Measurements from ENCODE around the gene CD36.

The CD36 gene

GRCh38 chr7:80660939-80661338 lies 22.5 kb downstream of the CD36 start:
- TF ChIP-seq CREB5 (CRISPR knock-in tag; IDR thresholded peaks at IDR 0.05; ENCODE audit: low read depth), result no peak
- TF ChIP-seq ZNF565 (CRISPR knock-in tag; conservative IDR thresholded peaks at IDR 0.05; ENCODE audit: low read depth), result no peak
- TF ChIP-seq POU6F1 (CRISPR knock-in tag; IDR thresholded peaks at IDR 0.05; ENCODE audit: borderline replicate concordance, low read depth), result no peak
- TF ChIP-seq CSDC2 (CRISPR knock-in tag; IDR thresholded peaks at IDR 0.05), result no peak
- TF ChIP-seq ARNTL (CRISPR knock-in tag; IDR thresholded peaks at IDR 0.05; ENCODE audit: borderline replicate concordance, low read depth), result no peak
- no peak for TF ChIP-seq ZC3H10 (CRISPR knock-in tag; IDR thresholded peaks at IDR 0.05)
- no peak for TF ChIP-seq ZFP30 (CRISPR knock-in tag; IDR thresholded peaks at IDR 0.05)
- no peak for TF ChIP-seq TCF4 (CRISPR knock-in tag; IDR thresholded peaks at IDR 0.05; ENCODE audit: borderline replicate concordance)
- no peak for TF ChIP-seq PPARA (CRISPR knock-in tag; IDR thresholded peaks at IDR 0.05; ENCODE audit: borderline replicate concordance)
- TF ChIP-seq BACH2 (CRISPR knock-in tag; IDR thresholded peaks at IDR 0.05; ENCODE audit: borderline replicate concordance), result no peak
- TF ChIP-seq, protein P1, sequence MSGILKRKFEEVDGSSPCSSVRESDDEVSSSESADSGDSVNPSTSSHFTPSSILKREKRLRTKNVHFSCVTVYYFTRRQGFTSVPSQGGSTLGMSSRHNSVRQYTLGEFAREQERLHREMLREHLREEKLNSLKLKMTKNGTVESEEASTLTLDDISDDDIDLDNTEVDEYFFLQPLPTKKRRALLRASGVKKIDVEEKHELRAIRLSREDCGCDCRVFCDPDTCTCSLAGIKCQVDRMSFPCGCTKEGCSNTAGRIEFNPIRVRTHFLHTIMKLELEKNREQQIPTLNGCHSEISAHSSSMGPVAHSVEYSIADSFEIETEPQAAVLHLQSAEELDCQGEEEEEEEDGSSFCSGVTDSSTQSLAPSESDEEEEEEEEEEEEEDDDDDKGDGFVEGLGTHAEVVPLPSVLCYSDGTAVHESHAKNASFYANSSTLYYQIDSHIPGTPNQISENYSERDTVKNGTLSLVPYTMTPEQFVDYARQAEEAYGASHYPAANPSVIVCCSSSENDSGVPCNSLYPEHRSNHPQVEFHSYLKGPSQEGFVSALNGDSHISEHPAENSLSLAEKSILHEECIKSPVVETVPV (CRISPR knock-in tag; IDR thresholded peaks at IDR 0.05), result no peak
- no peak for TF ChIP-seq GLIS3 (CRISPR knock-in tag; IDR thresholded peaks at IDR 0.05)
- TF ChIP-seq OSR1 (CRISPR knock-in tag; IDR thresholded peaks at IDR 0.05), result no peak
- no peak for TF ChIP-seq ISL1 (CRISPR knock-in tag; IDR thresholded peaks at IDR 0.05)
- no peak for TF ChIP-seq ZNF8 (CRISPR knock-in tag; IDR thresholded peaks at IDR 0.05)
- TF ChIP-seq RARB (CRISPR knock-in tag; IDR thresholded peaks at IDR 0.05), result no peak
- ATAC-seq, result no peak

- TF ChIP-seq RARB (CRISPR knock-in tag; IDR thresholded peaks at IDR 0.05), result no peak
- no peak for TF ChIP-seq ZNF565 (CRISPR knock-in tag; conservative IDR thresholded peaks at IDR 0.05; ENCODE audit: low read depth)
- TF ChIP-seq PPARA (CRISPR knock-in tag; IDR thresholded peaks at IDR 0.05; ENCODE audit: borderline replicate concordance), result no peak
- ATAC-seq, result no peak
Observed at GRCh38 chr7:80661729-80662128, 23.3 kb downstream of the CD36 start.

DNA sequence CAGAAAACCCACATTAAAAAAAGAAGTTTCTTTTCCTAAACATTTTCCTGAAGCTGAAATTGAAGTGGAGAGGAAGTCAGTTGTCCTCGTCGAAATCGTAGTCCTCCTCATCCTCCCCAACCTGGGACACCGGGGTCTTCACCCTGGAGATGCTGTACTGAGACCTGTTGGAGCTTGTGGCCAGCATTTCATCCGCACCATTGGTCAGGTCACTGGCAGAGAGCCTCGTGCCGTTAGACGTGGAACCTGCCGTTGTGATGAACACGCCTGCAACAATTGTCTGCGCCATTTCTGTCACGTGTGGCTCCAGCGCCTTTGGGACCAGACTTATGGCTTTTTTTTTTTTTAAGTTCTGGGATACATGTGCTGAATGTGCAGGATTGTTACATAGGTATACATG lies 23.8 kb downstream of the CD36 start:
- ATAC-seq, result no peak
- TF ChIP-seq CSDC2 (CRISPR knock-in tag; IDR thresholded peaks at IDR 0.05) (no peak), ZFP30 (CRISPR knock-in tag; IDR thresholded peaks at IDR 0.05) (no peak), BACH2 (CRISPR knock-in tag; IDR thresholded peaks at IDR 0.05; ENCODE audit: borderline replicate concordance) (no peak)
- TF ChIP-seq, protein P2, sequence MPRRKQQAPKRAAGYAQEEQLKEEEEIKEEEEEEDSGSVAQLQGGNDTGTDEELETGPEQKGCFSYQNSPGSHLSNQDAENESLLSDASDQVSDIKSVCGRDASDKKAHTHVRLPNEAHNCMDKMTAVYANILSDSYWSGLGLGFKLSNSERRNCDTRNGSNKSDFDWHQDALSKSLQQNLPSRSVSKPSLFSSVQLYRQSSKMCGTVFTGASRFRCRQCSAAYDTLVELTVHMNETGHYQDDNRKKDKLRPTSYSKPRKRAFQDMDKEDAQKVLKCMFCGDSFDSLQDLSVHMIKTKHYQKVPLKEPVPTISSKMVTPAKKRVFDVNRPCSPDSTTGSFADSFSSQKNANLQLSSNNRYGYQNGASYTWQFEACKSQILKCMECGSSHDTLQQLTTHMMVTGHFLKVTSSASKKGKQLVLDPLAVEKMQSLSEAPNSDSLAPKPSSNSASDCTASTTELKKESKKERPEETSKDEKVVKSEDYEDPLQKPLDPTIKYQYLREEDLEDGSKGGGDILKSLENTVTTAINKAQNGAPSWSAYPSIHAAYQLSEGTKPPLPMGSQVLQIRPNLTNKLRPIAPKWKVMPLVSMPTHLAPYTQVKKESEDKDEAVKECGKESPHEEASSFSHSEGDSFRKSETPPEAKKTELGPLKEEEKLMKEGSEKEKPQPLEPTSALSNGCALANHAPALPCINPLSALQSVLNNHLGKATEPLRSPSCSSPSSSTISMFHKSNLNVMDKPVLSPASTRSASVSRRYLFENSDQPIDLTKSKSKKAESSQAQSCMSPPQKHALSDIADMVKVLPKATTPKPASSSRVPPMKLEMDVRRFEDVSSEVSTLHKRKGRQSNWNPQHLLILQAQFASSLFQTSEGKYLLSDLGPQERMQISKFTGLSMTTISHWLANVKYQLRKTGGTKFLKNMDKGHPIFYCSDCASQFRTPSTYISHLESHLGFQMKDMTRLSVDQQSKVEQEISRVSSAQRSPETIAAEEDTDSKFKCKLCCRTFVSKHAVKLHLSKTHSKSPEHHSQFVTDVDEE (CRISPR knock-in tag; IDR thresholded peaks at IDR 0.05), result no peak

DNA sequence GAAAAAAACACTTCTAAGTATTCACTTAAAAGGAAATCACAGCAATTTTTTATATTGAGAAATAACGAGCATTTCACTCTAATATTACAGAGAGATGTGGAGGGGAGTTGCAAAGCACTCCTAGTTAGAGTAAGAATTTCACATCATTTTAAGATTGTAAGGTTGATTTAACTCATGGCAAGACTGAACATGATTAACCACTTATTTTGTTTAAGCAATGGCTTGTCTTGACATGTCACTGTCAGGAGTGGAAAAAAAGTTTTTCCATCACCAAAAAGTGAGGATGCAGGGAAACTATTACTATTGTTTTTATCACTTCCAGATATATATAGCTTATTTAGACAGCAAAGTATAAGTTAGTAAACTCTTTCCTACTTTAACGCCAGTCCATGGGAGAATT lies 27.1 kb downstream of the CD36 start:
- no peak for ATAC-seq
- no peak for TF ChIP-seq TOX (CRISPR knock-in tag; IDR thresholded peaks at IDR 0.05; ENCODE audit: borderline replicate concordance)
- TF ChIP-seq ZFP30 (CRISPR knock-in tag; IDR thresholded peaks at IDR 0.05), result no peak
- no peak for TF ChIP-seq ISL1 (CRISPR knock-in tag; IDR thresholded peaks at IDR 0.05)
- TF ChIP-seq ZNF565 (CRISPR knock-in tag; conservative IDR thresholded peaks at IDR 0.05; ENCODE audit: low read depth), result no peak
- no peak for TF ChIP-seq SNAI2 (CRISPR knock-in tag; IDR thresholded peaks at IDR 0.05)
- no peak for TF ChIP-seq ZNF8 (CRISPR knock-in tag; IDR thresholded peaks at IDR 0.05)
- TF ChIP-seq CREB5 (CRISPR knock-in tag; IDR thresholded peaks at IDR 0.05; ENCODE audit: low read depth), result no peak
- TF ChIP-seq TCF4 (CRISPR knock-in tag; IDR thresholded peaks at IDR 0.05; ENCODE audit: borderline replicate concordance), result no peak
- TF ChIP-seq, protein P3, sequence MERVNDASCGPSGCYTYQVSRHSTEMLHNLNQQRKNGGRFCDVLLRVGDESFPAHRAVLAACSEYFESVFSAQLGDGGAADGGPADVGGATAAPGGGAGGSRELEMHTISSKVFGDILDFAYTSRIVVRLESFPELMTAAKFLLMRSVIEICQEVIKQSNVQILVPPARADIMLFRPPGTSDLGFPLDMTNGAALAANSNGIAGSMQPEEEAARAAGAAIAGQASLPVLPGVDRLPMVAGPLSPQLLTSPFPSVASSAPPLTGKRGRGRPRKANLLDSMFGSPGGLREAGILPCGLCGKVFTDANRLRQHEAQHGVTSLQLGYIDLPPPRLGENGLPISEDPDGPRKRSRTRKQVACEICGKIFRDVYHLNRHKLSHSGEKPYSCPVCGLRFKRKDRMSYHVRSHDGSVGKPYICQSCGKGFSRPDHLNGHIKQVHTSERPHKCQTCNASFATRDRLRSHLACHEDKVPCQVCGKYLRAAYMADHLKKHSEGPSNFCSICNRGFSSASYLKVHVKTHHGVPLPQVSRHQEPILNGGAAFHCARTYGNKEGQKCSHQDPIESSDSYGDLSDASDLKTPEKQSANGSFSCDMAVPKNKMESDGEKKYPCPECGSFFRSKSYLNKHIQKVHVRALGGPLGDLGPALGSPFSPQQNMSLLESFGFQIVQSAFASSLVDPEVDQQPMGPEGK (CRISPR knock-in tag; IDR thresholded peaks at IDR 0.05; ENCODE audit: borderline replicate concordance), result no peak
- TF ChIP-seq, protein P1 (CRISPR knock-in tag; IDR thresholded peaks at IDR 0.05), result no peak
- TF ChIP-seq POU6F1 (CRISPR knock-in tag; IDR thresholded peaks at IDR 0.05; ENCODE audit: borderline replicate concordance, low read depth), result no peak
- no peak for TF ChIP-seq ZNF70 (CRISPR knock-in tag; IDR thresholded peaks at IDR 0.05)
- no peak for TF ChIP-seq ESRRG (CRISPR knock-in tag; IDR thresholded peaks at IDR 0.05)

All from SK-N-SH treated with all-trans-retinoic acid at 6 μM for 48 hours (cell line).